Activated CD8-positive, alpha-beta memory T cell treated with anti-CD3 and anti-CD28 coated beads for 48 hours (primary cell): ENCODE results near the gene PARVB.

Experiments used
- DNase-seq, 3 experiments: peaks; one replicate each; pipeline ENCODE4 v3.0.0-alpha.2; 2020; ENCODE audit warnings: low read depth in 2 of 3, low spot score in 2 of 3

PARVB gene

DNA sequence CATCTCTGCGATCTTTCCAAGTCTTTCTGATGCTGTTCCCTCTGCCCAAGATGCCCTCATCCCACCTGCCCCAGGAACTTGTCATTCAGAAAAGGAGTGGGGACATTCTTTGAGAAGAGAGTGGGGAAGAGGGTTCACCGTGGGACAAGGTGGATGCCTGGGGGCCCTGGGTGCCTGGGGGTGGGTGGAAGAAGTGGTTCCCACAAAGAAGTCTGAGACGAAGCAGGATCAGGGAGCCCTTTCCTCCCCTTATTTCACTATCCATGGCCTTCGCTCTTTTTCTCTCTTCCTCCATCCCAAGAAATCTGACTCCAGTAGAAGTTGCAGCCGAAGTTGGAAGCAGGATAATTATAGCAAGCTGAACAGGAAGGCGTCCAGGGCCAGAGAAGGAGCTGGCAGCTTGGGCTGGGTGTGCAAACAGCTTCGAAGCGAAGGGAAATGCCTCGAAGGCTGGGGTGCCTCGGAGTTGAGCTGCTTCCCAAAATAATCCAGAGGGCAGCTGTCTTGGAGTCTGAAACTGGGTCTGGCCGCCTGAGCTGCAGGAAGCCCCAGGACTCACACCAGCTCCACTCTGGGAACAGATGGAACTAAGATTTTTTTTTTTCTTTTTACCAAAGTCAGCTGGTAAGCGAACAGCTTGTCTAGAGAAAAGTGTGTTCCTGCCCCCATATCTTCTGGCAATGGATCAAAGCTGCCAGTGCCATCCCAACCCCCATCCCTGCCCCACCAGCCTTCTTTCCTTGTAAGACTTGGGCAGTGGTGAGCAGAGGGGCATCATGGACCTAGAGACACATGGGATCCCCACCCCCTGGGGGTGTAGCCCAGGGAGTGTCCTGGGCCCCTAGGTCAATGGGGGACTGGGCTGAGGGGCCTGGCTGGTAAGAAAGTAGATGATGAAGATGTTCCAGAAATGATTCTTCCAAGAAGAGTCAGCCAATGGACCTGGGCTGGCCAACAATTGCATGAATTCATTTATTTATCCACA lies 188.1 kb downstream of the PARVB start:
- DNase-seq: no peak

DNA sequence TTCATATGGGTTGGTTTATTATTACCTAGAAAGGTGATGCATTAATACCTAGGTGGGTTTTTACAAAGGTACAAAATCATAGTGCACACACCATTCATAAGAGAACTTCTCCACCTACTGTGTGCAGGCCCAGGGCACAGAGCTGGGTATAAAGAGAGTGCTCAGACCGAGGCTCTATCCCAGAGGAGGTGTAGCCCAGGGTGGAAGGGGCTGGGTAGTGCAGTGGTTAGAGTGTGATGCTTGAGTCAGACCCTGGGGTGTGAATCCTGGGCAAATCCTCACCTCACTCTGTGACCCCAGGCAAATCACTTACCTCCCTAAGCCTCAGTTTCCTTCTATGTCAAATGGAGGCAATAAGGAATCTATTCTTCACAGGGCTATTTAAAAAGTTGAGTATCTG lies 188.8 kb downstream of the PARVB start:
- DNase-seq: no peak

DNA sequence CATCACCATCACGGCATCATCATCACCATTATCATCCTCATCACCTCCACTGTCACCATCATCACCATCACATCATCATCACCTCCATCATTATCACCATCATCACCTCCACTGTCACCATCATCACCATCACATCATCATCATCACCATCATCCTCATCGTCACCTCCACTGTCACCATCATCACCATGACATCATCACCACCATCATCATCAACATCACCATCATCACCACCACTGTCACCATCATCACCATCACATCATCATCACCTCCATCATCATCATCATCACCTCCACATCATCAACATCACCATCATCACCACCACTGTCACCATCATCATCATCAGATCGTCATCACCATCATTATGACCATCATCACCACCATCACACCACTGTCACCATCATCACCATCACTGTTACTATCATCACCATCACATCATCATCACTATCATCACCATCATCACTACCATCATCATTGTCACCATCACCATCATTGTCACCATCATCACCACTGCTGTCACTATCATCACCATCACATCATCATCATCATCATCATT lies 189.5 kb downstream of the PARVB start:
- DNase-seq: no peak

DNA sequence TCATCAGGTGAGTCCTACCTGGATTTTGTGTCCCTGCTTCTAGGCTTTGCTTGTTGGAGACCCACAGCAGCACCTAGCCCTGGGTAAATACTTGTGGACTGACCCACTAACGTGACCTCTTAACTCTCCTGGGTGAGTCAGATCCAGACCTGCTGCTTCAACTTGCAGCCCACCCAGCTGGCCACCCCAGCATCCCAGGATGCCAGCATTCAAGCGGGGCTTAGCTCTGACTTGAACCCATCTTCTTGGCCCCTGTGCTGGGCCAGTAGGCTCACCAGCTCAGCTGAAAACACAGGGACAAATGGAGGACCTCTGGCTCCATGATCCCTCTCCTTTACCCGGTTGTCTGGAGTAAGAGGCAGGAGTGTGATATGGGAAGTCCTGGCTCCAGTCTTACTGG lies 190.1 kb downstream of the PARVB start:
- DNase-seq: no peak

DNA sequence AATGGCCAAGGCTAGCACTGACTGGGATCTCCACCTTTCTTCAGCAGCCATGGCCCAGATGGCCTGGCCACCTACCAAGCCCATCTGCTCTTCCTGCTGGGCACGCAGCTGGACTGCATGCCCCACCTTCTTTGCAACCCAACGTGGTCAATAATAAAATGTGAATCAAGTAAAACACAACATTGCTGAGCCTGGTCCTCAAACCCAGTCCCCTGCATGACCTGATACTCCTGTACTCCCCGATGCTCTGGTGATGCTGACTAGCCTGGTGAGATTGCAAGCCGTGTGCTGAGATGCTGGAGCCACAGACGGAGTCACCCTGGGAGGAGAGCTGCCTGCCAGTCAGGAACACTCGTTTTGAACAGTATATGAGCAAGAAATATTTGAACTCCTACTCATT lies 190.7 kb downstream of the PARVB start:
- no peak for DNase-seq

DNA sequence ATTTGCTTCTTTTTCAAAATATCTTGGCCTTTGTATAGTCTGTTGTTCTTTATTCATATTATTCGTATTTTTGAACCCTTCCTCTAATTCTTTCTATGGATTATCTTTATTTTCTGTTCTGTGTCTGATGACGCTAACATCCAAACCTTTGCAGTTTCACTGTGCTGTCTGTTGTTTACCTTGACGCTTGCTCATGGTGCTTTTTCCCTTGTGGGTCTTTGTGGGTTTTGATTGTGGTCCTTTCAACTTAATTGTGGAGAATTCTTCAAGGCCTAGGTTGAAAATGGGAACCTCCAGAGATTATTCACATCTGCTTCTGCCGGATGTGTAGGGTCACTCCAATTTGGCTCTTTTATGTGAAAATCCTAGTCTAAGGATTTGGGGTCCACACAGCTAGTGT lies 191.2 kb downstream of the PARVB start:
- DNase-seq: no peak

DNA sequence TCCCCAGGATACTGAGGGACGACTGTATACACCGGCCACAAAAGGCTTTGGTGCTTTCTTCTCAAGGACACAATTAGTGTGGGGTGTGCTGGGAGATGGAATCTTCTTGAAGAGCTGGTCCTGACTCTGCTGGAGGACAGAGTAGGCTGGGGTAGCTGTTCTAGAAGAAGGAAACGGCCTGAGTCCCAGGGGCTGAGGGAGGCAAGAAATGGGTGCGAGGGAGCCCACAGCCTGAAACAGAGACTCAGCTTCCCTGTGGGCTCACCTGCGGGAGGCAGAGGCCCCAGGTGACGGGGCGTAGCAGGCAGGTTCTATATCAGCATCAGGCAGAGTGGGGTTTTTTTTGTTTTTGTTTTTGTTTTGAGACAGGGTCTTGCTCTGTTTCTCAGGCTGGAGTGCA lies 193.2 kb downstream of the PARVB start:
- DNase-seq: no peak

DNA sequence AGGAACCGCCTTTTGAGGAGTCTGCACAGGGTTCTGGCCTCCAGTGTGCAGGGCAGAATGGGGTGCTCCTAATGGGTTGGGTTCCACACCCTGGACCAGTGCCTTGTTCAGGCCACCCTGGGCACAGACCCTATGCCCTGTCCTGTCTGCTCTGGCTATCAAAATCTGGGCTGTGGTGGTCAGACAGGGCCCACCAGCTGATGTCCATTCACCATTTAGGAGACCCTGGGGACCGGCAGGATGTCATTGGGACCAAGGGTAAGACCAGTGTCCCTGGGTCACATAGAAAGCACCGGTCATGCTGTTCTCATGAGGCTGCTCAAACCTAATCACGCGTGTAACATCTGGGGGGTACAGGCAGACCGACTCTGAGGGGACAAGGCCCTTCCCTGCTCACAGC lies 194.0 kb downstream of the PARVB start:
- no peak for DNase-seq

DNA sequence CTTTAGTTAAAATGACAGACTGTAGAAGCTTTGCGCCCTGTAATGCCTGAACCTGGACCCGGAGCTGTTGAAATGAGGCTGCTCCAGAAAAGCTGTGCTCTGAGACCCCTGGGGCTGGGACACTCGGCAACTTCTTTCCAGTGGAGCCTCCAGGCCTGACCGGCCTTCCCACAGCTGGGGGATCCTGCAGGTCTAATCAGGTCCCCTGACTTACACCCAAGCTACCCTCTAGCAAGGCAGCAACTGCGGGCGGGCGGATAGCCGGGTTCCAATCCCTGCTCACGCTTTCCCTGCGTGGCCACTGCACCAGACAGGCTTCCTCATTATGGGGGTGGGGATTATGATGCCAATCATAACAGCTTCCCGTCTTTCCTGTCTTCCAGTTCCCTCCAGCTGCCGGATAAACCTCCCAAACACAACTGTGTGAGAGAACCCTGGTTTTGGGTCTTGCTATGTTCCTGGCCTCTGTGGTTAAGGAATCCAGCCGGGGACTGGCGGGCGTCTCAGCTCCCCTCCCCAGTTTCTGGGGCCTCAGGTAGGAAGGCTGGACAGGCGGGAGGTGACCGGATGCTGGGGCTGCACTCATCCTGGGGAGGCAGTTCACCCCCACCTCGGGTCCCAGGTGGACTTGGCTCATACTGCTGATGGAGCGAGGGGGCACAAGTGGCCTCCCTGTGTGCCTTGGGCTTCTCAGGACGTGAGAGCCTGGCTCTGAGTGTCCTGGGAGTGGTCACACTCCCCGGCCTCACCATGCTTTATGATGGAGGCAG lies 195.2 kb downstream of the PARVB start:
- no peak for DNase-seq

DNA sequence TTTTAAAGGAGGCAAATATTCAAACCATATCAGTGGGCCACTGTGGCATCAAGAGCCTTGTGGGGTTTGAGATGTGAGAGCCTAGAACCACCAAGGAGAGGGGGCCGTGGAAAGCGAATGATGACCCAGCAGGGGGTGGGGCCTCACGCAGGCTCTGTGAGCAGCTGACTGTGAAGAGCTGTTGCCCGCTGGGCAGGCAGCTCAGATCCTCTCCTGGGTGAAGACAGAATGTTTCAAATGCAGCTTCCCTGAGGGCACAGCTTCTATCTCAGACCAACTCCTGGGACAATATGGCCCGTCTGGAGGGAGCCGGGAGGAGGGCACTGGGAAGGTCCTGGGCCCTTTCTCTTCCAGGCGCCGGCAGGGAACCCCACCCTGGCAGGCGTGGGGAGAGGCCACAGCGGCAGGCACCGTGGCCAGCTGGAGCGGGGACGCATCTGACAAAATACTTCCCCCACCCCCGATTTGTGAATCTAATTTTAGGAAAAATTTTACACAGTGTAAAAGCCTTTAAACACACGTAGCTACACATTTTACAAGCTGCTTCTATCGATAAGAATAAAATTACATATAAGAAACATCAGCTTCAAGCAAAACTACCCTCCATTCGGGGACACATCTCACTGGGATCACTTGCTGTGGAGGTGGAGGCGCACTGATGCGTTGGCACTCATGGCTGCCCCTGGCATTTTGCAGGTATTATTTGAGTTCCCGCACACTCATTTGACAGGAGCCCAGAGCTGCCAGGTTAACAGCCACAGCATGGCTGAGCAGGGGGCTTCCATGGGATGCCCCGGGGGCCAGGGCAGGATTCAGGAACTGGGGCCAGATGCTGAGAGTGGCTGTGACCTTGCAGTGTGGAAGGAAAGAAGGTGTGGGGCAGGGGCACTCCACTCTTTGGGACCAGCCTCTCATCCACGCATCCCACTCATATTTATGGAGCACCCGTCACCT lies 196.9 kb downstream of the PARVB start:
- no peak for DNase-seq

DNA sequence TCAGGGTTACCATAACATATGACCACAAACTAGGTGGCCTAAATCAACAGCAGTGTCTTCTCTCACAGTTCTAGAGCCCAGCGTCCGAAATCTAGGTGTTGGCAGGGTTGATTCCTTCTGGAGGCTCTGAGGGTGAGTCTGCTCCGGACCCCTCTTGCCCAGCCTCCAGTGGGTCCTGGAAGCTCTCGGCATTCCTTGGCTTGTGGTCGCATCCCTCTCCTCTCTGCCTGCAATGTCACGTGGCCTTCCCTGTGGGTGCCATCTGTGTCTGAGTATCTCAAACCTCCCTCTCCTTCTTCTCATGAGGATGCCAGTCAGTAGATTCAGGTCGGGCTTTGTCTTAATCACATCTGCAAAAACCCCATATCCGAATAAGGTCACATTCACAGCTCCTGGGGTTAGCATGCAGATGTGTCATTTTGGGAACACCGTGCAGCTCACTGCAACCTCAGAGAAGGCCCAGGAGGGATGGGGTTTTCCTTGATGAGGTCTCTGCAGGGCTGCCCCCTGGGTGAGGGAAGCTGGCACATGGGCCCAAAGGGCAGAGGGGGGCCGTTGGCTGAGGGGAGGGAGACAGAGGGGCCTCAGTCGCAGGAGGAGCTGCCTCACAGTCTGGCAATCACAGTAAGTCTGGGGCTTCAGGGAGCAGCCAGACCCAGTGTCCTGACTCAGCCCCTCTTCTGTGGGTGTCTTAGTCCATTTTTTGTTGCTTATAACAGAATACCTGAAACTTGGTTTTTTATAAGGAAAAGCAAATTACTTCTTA lies 197.8 kb downstream of the PARVB start:
- no peak for DNase-seq
